ENCODE results near the gene COL18A1.
A peak's percentile ranks its signal among the peaks of the same experiment; 100 is the strongest.

COL18A1 gene

DNA sequence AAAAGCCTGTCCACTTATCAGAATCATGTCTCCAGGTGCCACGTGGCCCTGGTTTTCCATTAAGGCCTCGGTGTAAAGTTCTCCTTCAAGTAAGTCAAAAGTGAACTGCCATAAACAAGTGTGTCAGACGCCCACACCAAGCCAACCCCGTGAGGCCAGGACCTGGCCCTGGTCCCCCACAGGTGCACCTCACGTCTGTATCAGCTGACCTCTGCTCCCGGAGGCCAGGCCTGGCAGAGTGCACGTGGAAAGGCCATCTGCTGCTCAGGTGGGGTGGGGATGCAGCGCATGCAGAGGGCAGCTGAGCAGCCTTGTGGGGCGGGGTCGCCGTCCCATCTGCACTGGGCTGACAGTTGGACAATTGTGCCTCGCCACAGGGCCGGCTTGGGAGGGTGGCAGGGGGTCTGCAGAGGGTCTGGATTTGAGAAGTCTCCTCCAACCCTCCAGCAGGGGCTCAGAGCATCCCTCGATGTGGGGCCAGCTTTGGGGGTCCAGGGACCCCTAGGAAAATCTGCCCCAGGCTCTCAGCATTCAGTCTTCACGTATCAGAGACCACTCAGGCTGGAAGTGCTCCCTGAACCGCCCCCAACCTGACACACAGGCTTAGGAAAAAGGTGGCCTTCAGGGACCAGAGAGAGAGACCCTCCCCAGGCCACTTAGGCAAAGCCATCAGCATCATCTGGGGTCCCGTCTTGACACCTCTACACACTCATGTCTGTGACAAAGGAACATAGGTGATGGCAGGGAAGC lies 134.3 kb downstream of the COL18A1 start:
- DNase-seq = no peak

DNA sequence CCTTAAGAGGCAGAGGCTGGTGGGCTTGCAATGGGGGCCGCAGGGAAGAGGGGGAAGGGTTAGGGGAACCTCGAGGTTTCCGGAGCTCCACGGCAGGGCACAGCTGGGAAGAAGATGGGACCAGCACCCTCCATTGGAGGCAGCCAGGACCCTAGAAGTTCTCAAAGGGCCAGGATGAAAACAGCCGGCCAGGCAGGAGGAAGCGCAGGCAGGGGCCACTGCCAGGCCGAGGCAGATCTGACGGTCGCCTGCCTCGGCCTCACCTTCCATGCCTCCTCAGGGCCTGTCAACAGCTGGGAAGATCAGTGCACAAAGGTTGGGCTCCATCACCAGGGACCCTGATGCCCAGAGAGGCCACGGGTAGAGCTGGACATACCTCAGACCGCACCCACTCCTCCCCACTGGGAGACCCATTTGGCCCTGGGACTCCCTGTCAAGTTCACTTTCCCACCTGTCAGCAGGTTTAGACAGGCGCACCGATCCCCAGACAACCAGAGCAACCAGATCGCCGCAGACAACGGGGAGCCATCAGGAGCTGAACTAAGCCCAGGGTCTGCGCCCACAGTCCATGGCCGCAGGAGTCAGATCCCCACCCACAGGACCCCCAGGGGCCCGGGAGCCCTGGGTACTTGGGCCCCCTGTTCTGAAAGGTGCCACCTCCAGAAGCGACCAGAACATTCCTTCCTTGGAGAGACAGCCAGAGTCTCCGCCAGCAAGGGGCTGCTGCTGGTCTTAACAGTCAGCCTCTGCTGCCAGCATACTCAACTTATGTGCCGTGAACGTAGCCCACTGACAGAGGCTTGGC lies 135.0 kb downstream of the COL18A1 start:
- no peak for DNase-seq

DNA sequence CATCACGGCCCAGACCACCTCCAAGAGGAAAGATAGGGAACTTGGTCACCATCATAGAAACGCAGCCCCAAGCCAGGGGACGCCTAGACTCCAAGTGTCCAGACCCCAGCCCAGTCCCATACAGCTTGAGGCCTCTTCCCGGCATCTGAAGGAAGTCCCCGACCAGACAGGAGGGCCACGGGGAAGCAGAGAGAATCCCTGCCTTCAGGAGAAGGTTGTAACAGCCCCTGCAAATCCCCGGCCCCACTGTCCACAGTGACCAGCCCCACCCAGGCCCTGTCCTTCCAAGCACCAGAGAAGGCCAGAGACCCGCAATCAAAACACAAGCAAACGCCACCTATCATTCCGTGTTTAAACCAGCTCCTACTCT lies 135.6 kb downstream of the COL18A1 start:
- no peak for DNase-seq

DNA sequence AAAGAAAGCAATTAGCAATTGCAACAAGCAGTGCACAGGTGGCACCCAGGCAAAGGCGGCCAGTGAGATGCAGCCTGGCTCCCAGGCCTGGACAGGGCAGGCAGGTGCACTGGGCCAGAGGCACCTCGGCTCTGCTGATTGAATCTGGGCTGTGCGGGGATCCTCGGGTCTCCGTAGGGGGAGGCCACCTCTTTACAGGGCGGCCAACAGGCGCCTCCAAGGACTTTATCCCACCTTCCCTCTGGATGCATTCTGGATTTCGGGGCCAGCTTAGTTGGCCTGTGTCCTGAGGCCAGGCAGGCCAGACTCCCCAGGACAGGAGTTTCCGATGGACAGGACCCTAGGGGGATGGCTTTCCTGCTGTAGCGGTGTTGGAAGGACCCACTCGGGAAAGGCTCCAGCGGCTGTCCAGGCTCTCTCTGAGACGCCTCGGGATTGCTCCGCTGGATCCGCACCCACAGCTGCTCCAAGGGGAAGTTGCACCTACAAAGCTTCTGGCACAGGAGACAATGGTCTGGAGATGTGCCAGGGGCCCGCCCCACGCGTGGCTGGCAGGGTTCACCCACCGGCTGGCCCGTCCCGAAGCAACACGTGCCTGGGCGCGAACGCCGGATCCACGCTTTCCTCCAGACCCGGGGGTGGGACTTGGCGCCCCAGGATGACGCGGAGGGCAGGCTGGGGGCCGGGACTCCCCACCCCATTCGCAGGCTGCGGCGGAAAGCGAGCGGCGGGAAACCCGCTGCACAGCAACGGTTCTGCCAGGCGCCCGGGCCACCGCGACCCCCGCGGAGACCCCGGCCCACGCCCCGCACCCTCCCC lies 136.5 kb downstream of the COL18A1 start:
- DNase-seq = peak; percentile 69

DNA sequence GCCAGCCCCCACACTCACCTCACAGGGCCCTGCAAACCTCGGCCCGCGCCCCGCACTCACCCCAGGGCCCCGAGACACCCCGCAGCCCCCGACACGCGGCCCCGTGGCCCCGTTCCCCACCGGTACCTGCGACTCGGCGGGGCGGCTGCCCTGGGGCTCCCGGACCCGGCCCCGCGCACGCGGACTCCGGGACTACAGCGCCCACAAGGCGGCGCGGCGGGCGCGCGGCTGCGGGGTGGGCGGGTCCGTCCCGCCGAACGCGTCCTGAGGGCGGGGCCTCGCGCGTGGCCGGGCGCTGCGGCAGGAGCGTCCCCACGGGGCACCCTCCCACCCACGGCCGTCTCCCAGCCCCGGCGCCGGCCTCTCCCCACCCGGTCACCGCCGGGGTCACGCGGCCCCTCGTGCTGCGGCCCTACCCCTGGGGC lies 137.3 kb downstream of the COL18A1 start, which contains the start of gene SLC19A1:
SLC19A1 (minus strand) TSS at position 199 of the 425 bp plus-strand sequence. CDS start 4,481 bp downstream, outside the sequence.
- DNase-seq = peak; percentile 82

DNA sequence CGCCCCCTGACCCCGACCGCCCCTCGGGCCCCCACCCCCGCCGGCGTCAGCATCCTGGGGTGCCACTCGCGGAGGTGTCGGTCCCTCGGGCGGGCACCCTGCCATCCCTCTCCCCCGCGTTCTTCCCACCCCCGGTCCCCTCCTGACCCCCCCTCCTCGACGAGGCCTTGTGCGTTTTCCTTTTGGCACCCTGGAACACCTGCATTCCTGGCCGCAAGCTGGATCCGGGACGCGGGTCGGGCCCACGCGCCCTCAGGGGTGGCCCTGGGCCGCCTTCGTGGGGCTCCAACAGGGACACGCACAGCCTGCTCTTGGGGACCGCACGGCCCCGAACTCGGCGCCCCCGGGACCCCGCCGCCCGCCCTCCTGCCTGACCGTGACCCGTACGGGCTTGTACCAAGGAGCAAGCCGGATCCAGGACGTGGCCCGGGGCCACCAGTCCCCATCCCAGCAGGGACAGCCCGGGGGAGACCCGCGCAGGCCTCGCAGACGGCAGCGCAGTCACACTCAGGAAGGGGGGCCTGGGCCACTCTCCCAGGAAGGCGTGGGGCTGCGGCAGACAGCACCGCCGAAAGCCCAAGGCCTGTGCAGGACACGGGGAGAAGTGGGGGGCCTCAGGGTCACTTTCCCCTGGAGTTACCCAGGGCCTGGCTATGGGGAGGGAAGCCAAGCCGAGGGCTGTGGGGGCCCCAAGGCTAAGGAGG lies 137.9 kb downstream of the COL18A1 start:
- DNase-seq = no peak

DNA sequence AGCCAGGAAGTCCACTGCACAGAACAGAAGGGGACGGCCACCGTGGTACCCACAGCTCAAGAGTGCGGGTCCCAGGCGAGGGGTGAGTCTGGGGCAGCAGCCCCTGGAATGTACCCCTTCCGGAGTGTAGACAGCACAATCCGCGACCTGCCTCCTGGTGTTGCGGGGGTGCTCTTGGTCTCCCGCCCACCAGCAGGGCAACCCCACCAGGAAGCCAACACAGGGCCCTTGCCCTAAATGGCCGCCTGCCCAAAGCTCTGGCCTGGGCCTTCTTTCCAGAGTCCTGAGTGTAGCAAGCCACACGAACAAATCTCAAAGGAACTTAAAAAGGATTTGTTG lies 138.4 kb downstream of the COL18A1 start:
- DNase-seq = no peak

DNA sequence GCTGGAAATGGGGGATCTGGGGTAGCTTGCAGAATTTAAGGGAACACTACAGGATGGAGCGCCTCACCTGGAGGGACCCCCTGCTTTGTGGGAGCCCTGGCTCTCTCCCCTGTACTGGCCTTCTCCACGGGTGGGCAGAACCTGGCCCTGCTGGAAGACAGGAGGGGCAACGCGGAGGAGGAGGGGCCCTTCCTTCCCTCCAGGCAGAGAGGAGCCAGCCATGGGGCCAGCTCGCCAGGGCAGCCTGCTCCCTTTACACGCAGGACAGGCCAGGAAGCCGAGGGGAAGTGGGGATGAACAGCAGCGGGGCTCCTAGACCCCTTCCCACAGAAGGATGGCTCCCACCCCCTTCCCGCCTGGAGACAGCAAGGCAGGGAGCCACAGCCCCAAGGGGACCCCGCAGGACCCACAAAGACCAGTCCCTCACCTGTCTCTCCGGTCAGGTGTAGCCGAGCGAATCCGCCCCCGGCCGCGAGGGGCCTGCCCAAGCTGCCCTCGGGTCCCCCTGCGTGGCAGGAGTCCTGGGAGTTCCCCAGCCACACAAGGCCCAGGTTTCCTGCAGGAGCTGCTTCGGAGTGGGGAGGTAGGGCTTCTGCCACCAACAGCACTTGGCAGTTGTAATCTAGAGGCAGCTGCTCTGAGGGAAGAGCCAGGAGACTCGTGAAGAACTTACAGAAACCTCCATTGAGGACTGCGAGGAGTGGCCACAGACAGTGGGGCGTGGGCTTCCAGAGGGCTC lies 138.9 kb downstream of the COL18A1 start:
- no peak for DNase-seq

DNA sequence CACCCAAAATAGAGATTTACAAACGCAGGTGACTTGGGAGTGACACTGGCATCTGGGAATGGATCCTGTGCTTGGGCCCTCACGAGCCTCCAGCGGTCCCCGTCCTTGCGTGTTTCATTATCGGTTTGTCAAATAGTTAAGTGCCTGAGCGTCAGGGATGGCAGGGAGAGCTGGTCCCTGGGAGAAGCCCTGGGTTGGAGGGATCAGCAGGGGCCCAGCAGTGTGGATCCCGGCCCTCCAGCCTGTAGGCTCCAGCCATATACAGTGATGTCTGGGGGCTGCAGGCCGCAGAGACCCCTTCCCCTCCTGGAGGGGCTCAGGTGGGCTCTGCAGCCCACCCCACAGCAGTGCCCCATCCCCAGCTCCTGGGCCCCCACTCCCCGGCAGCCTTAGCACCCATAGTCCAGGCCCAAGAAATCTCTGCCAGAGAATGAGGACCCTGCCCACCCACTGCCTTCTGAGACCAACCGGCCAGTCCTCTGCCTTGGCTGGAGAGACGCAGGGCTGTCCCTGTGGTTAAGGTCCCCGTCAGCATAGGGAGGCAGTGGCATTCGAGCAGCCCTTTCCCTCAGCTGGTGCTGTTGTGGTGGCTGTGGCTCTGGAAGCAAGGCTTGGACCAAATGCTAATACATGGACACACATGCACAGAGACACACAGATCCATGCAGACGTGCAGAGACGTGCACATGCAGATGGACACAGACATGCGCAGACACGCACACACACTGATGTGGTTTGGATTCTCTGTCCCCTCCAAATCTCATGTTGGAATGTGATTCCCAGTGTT lies 139.7 kb downstream of the COL18A1 start:
- DNase-seq = no peak

DNA sequence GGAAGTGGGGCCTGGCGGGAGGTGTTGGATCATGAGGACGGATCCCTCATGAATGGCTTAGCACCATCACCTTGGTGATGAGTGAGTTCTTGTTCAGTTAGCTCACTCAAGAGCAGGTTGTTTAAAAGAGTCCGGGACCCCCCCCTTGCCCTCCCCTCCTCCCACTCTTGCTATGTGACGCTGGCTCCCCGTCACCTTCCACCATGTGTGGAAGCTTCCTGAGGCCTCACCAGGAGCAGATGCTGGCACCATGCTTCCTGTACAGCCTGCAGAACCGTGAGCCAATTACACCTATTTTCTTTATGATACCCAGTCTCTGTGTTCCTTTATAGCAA lies 140.2 kb downstream of the COL18A1 start:
- DNase-seq = no peak

DNA sequence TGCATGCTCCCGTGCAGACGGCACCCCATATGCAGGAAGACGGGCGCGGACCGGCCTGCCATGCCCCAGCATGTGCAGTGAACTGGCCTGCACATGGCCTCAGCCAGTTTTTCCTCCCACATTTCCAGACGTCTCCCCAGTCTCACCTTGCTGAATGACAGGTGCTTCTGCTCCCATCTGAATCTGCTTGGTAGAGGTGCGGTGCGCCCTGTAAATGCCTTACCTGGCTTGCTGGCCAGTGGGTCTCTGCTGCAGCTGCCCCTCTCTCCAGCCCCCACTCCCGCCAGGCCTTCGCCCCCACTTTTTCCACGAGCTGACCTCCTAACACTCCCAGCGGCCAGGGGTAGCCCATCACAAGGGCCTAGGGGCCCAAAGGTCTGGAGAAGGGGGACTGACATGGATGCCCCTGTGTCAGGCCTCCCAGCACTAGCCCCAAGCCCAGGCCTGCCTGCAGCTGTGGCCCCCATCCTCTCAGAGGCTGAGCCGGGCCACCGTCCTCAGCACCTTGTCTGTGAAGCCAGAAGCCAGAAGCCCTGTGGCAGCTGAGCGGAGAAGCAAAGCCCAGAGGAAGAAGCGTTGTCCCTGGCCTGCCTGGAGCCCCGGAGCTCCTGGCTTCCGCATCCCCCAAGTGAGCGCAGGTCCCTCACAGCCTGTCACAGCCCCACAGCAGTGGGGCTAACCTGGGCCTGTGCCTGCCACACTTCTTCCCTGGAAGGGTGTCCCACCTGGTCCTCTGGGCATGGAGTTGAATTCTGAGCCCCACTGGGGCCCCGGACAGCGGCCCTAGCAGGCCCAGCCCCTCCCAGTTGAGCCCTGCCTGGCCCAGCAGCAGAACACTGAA lies 140.9 kb downstream of the COL18A1 start:
- no peak for DNase-seq

DNA sequence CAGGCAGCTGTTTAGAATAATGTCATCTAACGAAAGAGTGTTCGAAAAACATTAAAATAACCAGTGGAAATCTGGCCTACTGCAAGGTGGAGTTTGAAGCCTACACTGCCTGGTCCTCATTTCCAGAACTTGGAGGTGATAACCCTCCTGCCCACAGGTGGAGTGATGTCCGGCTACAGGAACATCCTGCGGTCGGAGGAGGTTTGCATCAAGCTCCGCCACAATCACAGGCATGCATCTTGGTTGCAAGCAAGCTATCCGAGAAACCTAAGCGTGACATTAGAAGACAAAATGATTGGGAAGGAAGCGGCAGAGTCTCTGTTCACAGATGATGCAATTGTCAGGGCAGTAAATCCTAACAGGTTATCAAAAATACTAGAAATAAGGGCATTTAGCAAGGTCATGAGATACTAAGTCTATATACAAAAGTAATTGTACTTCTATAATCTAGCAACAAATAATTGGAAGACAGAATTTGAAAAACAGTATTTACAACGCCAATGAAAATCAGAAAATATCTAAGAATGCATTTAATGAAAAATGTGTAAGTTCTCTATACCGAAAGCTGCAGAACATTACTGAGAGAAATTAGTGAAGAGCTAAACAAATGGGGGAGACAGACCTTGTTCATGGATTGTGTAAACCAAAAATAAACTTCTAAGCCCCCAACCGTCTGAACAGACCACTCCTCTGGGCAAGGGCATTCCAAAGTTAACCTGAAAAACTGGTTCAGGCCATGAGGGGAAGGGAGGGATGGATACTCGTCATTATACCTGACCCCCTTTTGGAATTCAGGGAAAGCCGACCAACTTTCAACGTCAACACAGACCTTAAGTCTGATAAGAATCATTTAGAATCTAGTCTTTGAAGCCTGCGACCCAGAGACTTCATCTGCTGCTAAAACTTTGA lies 141.9 kb downstream of the COL18A1 start:
- DNase-seq = no peak

DNA sequence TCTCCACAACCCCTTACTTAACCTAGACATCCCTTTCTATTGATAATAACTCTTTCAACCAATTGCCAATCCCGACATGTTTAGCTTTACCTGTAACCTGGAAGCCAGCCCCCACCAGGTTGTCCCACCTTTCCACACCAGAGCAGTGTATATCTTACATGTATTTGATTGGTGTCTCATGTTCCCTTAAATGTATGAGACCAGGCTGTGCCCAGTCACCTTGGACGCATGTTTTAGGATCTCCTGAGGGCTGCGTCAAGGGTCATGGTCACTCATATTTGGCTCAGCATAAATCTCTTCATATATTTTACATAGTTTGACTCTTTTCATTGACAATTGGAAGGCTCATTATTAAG lies 142.6 kb downstream of the COL18A1 start:
- DNase-seq = no peak

DNA sequence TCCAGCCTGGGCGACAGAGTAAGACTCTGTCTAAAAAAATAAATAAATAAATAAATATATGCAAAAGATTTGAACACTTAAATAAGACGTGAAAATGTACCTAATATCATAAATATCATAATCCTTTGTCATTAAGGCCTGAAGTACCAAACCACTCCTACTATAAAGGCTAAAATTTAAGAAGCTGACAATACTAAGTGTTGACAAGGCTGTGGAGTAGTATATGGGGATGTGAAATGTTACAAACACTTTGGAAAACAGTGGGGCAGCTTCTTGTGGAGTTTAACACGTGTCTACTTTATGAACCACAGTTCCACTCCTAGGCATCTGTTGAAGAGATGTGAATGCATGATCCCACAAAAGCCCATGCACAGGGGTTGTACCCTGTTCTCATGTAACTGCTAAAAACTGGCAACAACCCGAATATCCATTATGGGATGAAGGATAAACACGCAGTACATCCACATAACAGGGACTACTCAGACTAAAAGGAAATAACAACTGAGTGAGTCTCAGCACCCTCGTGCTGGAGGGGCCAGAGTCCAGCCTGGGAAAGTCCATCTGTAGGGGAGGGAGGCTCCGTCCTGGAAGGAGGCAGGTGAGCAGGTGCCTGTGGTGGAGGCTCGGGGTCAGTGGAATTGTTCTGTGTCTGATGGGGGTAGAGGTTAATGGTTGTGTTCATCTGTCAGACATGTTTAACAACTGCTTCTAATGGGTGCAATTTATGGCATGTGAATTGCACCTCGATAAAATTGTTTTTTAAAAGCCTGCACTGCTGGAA lies 143.9 kb downstream of the COL18A1 start:
- no peak for DNase-seq

DNA sequence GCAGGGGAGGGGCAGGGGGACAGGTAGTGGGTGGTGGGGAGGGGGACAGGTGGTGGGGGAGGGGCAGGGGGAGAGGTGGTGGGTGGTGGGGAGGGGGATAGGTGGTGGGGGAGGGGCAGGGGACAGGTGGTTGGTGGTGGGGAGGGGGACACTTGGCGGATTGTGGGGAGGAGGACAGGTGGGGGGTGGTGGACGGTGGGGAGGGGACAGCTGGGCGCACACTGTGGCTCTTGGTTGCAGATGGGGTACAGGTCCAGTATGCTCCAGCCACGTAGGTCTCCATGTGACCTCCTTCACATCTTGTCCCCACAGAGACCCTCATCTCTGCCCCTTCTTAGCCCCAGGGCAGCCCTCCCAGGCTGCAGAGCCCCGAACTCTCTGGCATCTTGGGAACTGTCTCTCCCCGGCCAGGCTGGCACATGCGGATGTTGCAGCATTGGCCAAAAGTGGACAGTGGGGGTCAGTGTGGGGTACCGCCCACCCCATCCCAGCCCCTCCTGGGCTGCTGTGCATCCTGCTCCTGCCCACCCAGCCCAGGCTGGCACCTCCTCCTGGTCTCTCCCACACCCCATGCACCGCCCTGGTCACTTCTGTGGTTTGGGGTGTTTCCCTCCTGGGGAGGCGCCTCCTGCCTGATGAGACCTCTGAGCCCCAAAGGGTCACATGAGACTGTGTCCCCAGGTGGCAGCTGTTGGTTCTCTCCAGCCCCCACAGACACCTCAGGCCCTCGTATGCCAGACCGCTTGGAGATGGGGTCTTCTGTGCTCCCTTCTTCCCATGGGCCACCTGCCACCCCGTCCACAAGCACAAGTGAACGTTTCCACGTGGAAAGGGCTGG lies 144.9 kb downstream of the COL18A1 start:
- DNase-seq = no peak

DNA sequence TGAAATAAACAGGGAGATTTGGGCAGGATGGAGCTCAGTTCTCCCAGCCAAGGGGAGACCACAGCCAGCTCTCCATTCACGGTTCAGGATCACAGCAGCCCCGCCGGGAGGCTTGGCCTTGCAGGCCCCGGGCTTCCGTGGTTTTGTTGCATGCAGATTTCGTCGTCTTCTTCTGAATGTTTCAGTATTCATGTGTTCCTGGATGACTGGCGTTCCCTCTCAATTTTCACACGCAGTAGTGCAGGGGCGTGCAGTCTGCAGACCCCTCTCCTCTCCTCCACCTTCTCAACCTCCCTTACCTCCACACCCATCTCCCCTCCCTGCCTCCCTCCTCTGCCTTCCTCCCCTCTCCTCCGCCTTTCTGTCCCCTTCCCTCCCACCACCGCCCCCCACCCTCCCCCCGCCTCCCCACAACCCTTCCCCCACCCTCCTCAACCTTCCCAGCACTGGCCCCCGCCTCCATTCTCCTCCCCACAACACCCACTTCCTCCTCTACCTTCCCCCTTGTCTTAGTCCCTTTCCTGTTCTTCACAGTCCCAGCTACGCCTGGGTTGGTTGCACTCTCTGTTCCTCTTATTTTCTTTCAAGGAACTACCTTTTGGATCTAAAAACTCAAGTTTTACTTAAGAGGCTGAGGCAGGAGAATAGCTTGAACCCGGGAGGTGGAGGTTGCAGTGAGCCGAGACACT lies 145.7 kb downstream of the COL18A1 start:
- peak; percentile 81 for DNase-seq

DNA sequence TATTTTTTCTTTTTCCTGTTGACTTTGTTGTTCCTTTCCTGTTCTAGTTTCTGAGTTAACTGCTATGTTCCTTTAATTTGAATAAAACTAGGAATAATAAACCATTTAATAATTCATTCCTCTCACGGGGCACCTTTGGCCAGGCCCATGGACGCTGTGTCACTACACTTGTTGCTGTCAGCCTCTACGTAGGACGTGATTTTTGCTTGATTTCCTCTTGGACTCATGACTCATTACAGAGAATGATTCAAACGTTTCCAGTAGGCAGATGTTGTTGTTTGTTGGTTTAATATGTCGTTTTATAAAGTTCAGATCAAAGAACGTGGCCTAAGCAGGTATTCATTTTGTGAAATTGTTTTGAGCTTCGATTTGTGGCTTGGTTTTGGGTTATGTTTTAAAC lies 146.4 kb downstream of the COL18A1 start:
- DNase-seq = peak; percentile 62

Measured in OCI-M1 (cell line).